Measurements from ENCODE around the gene GTF3C5.

GRCh38 chr9:133078486-133078885 is 47.7 kb downstream of the GTF3C5 start:
- no peak for TF ChIP-seq CTCF (IDR thresholded peaks at IDR 0.05; ENCODE audit: low read depth, low read length, poor library complexity, severe bottlenecking)
- no peak for TF ChIP-seq EZH2phosphoT487 (IDR thresholded peaks at IDR 0.05; ENCODE audit: borderline replicate concordance, low read length)

Measured in DOHH2 (cell line).